ENCODE results near the gene STXBP5. TPM values are rescaled to one million over a fixed set of nuclear protein-coding genes. Genes with fewer than 3 reads are reported as not detected.

The STXBP5 gene
- total RNA-seq, 4 donors from 2014 or later = 19.7 to 37.2 (median 22.6) TPM

- ATAC-seq (ENCODE audit: low FRiP score) = no peak
Observed at GRCh38 chr6:147401779-147402178, 197.6 kb downstream of the STXBP5 start.

GRCh38 chr6:147406783-147407182 lies 202.6 kb downstream of the STXBP5 start:
- ATAC-seq (ENCODE audit: low FRiP score) (no peak), DNase-seq (ENCODE audit: low spot score) (no peak)
- TF ChIP-seq, protein P1, sequence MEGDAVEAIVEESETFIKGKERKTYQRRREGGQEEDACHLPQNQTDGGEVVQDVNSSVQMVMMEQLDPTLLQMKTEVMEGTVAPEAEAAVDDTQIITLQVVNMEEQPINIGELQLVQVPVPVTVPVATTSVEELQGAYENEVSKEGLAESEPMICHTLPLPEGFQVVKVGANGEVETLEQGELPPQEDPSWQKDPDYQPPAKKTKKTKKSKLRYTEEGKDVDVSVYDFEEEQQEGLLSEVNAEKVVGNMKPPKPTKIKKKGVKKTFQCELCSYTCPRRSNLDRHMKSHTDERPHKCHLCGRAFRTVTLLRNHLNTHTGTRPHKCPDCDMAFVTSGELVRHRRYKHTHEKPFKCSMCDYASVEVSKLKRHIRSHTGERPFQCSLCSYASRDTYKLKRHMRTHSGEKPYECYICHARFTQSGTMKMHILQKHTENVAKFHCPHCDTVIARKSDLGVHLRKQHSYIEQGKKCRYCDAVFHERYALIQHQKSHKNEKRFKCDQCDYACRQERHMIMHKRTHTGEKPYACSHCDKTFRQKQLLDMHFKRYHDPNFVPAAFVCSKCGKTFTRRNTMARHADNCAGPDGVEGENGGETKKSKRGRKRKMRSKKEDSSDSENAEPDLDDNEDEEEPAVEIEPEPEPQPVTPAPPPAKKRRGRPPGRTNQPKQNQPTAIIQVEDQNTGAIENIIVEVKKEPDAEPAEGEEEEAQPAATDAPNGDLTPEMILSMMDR (IDR thresholded peaks at IDR 0.05) = no peak

More at GRCh38 chr6:147401779-147402178, 197.6 kb downstream of the STXBP5 start:
- TF ChIP-seq, protein P1 (IDR thresholded peaks at IDR 0.05) = no peak
- no peak for DNase-seq (ENCODE audit: low spot score)

GRCh38 chr6:147407571-147407970 lies 203.4 kb downstream of the STXBP5 start:
- TF ChIP-seq, protein P1 (IDR thresholded peaks at IDR 0.05) = no peak
- DNase-seq (ENCODE audit: low spot score) (no peak), ATAC-seq (ENCODE audit: low FRiP score) (no peak)

DNA sequence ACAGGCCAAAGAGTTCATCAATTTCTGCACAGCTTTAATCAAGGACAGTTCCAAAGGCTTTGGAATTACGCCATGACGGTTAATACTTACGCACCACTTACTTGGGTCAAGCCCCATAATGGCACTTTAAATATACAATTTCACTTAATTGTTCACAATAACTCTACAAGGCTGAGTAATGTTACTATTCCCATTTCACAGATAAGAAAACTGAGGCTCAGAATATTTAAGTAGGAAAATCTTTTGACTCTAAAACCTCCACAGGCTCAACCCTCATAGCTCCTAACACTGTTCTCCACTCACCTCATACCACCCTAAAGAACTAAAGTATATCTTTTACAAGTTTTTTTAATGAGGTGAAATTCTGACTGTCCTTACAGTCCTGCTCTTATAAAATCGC lies 212.4 kb downstream of the STXBP5 start:
- TF ChIP-seq, protein P1 (IDR thresholded peaks at IDR 0.05) = no peak
- ATAC-seq (ENCODE audit: low FRiP score) = no peak
- DNase-seq (ENCODE audit: low spot score) = no peak

DNA sequence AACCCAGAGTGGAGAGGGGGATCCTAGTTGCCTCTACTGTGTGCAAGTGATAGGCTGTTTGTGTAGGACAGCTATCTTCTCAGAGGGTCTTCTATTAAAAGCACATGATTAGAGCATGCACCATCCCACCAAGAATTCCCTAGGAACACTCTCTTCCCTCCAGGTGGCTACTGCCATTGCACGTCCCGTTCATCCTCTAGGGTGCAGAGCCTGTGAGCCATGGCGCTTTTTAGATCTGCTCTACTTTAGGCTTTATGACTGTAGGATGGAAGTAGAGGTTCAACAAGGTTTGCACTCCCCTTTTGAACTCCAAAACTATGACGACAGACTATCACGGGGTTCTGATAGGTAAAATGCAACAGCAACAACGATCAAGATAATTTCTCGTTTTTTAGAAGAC lies 213.7 kb downstream of the STXBP5 start:
- no peak for DNase-seq (ENCODE audit: low spot score)
- ATAC-seq (ENCODE audit: low FRiP score) = no peak
- TF ChIP-seq, protein P1 (IDR thresholded peaks at IDR 0.05) = no peak

DNA sequence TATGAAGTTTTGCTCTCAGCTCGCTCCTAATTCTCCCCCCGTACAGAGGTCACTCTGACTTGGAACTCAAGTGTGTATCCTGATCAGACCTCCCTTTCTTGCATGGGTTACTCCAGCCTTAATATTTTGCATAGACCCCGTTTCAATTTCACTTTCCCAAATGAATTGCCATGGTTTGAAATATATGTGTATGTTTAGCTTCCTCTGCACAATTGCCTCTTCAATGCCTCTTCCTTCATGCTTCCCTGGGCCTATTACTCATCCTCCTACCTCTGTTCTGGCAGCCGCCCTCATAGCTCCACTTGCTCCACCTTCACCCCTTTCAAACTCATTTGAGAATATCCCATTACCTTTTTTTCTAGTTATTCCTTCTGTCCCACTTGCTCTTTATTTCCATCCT lies 214.3 kb downstream of the STXBP5 start:
- ATAC-seq (ENCODE audit: low FRiP score) = no peak
- TF ChIP-seq, protein P1 (IDR thresholded peaks at IDR 0.05) = no peak
- DNase-seq (ENCODE audit: low spot score) = no peak

- no peak for ATAC-seq (ENCODE audit: low FRiP score)
- no peak for DNase-seq (ENCODE audit: low spot score)
- TF ChIP-seq, protein P1 (IDR thresholded peaks at IDR 0.05) = no peak
Observed at GRCh38 chr6:147421903-147422302, 217.7 kb downstream of the STXBP5 start.

Data from omental fat pad (tissue), 4 donors.